GM18520 (cell line): ENCODE results near the gene MCAM.

Experiments
- ATAC-seq: cut with Tn5 transposase; IDR thresholded peaks from one replicate; pipeline ENCODE4 v1.9.1; 2021; ENCODE audit not compliant: unreplicated experiment

The MCAM gene

DNA sequence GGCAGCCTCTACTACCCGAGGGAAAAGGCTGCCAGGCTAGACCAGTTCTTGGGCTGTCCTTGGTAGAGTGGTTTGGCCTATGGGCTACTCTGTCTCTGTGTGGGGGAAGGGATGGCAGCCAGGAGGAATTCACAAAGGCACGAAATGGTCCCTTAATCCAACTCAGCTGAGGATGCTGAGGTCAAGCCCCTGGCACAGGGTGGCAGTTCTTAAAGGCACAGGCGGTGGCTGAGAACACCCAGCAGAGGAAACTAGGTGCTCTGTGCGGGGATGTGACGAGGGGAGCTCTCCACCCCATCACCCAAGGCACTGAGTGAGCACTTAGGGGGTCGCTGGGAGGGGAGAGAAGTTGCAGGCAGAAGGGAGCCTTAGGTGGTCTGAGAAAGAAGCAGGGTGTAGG, 29.7 kb upstream of the MCAM start, which contains the start of gene MFRP:
Gene MFRP (minus strand): TSS at position 101 of the 400 bp plus-strand sequence. CDS start 192 bp downstream, outside the sequence.
- ATAC-seq = no peak

DNA sequence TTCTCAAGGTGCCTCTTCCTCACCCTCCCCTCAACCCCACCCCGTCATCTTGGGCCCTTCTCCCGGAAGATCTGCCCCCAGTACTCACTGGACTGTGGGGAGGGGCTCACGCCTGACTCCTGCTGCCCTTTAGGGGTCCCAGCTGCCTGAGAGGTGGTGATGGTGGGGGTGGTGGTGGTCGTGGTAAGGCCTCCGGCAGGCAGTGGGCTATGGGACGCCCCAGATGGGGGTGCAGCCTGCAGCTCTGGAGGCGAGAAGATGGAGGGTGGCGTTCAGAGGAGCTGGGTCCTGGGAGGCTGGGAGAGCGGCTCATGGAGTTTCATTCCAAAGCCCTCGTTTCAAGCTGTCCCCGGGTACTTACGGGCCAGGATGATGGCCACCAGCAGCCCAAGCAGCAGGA, 28.8 kb upstream of the MCAM start:
- no peak for ATAC-seq

DNA sequence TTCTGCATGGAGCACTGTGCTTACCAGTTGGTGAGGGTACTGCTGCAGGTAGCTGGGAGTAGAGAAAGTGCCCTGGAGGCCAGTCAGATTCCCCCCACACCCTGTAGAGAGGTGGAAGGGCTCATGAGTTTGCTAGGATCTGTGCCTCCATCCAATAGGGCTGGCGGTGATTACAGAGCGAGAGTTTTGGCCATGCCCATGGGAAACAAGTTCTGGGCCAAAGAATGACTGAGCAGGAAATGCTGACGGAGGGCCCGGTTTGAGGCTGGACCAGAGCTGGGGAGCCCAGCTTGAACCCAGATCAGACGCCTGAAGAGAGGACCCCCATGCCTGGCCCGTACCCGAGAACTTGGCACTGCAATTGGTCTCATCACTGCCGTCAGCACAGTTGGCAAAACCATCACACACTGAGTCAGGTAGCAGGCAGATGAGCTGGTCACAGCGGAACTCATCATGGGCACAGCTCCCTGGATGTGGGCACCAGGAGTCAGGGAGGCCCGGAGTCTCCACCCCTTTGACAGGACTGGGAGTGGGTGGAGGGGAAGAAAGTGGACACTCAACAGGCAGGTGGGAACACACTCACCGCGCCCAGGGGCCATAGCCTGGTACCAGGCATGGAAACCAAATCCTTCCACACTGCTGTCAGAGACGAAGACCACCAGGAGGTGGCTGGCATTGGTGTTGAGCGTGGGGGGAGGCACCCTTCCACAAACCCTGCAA, 27.5 kb upstream of the MCAM start:
- no peak for ATAC-seq

DNA sequence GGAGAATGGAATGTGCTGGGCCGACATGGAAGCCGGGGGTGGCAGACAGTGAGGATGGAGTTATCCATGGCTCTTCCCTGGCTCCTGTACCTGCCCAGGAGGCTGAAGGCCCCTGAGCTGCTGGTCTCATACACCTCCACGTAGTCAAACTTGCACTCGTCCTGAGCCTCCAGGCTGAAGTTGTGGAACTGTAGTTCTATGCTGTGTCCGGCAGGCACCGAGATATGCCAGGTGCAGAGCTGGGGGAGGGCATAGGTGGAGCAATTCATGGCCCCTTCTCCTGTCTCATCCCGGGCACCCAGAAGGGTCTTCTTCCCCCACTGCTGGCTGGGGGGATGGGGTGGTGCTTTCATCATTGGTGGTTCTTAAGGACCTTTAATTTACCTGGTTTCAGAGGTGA, 26.8 kb upstream of the MCAM start:
- no peak for ATAC-seq

DNA sequence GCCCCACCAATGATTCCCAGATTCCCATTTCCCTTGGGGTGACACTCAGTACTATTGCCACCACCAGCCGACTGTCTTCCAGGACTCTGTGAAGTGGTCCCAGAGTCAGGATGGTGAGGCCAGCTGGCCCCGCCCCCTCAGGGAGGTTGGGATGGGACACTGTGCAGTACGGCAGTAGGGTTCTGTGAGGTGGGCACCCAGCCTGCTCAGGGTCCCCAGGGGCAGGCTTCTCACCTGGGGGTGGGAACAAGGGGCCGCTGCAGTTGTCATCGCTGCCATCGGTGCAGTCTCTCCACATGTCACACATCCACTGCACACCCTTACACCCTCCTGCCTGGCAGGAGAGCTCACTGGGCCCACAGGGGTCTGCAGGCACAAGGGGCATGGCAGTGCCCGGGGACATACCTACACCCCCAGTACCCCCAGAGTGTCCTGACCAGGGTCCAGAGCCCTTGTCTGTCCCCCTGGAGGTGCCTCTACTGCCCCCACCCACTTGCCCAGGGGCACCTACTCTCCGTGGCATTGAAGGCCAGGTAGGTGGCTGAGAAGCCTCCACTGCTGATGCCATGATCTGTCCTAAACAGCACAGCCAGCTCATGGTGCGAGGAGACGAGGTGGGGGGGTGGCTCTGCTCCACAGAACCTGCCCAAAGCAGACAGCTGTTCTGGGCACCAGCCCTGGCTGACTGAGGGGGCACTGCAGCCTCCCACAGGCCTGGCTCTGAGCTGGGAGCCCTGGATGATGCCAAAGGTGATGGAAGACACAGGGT, 25.6 kb upstream of the MCAM start:
- ATAC-seq = no peak

DNA sequence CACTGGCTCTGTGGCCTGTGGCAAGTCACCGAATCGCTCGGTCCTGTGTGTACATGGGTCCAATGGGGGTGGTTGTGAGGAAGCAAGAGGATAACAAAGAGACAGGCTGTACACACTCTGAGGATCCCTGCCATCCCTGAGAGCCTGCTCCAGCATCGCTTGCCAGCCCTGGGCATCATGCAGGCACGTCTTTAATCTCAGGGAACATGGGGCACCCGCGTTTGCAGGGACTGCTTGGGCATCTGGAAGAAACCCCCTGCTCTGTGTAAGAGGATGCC, 25.0 kb upstream of the MCAM start:
- no peak for ATAC-seq

DNA sequence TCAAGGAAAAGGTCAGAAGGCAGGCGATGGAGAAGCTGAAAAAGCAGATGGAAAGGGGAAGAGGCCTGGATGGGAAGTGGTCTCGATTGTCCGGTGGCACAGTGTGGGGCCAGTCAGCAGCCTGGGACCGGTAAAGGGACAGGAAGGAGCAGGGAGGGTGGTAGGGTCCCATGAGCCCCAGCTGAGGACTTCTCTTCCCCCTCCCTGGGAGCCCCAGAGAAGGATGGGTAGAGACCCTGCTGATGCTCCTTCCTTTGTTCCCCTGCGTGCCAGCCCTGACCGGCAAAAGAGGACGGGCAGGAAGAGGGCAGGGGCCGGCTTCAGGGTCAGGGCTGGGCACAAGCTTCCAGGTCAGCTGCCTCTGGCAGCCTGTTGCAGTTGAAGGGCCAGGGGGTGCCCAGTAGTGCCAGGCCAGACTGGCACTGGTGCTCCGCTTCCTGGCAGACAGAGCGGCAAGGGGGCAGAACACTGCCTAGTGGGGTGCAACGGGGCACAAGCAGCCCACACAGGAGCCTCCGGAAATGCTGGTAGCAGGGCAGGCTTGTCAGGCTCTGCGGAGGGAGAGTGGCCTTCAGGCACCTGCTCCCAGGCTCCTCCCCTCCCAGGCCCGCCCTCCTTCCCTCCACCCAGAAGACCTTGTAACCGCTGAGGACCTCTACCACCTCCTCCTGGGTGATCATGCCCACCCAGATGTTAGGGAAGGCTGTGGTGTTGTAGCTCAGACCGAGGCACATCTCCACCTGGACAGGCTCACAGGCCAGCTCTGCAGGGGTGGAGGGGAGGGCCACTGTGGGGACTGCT, 24.5 kb upstream of the MCAM start:
- no peak for ATAC-seq

DNA sequence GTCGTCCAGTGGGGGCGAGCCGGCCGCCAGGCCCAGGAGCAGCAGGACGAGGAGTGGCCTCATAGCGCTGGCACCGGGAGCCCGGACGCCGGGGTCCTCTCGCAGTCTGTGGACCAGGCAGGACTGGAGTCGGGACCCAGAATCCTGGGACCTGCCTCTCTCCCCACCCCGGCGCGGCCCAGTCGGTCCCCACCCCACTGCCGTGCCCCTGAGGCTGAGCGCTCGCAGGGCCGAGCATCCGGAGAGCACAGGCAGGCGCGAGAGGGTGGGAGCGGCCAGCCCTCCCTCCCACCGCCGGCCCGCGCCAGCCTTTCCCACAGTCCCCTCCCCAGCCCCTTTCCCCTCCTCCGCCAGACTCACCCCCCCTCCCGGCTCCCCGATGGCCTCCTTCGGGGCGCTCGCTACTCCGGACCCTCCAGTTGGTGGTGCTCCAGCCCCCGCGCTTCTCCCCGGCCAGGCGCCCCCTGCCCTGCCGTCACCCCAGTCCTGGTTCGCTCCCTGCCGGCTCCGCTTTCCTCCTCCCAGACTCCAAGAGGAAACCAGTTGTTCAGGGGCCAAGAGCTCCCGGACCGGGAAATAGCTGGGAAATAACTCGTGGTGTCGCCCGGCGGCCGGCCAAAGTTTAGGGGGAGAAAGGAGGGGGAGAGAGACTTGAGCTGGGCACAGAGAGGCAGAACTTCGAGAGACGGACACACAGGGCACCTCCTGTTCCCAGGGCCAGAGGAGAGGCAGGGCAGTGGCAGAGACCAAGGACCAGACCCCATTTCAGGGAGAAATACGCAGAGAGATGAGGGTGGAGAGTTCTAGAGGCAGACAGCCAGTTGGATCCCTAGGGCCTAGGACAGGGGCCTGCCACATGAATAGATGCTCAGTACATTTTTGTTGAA, 23.6 kb upstream of the MCAM start, which contains the start of gene C1QTNF5:
Gene C1QTNF5 (minus strand): TSS at position 549 of the 887 bp plus-strand sequence. CDS start 486 bp downstream, at position 63.
- no peak for ATAC-seq

DNA sequence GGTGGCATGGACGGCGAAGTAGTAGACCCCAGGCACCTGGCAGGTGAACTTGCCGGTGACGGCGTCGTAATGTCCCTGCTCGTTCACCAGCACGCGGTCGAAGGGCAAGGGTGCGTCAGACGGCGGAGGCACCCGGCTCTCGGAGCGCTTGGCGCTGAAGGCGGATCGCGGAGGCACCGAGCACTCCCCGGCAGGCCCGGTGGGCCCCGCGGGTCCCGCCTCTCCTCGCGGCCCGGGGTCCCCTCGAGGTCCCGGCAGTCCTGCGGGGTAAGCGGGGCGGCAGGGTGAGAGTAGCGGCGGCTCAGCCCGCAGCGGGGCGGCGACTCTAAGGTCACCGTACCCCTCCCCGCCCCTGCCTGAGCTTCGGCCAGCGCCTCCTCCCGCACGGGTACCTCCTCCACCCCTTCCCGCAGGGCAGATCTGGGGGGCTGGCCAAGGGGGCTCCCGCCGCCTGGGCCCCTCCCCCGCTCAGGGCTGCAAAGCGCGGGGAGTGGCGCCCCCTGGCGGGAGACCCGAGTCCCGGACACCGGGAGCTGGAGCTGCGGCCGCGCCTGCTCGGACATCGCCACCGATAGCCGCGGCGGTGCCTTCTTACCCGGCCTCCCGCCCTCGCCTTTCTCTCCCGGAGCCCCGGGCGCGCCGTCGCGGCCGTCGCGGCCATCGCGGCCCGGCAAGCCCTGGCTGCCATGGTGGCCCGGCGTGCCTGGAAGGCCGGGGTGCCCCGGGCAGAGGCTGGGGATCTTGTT, 22.8 kb upstream of the MCAM start:
- no peak for ATAC-seq

DNA sequence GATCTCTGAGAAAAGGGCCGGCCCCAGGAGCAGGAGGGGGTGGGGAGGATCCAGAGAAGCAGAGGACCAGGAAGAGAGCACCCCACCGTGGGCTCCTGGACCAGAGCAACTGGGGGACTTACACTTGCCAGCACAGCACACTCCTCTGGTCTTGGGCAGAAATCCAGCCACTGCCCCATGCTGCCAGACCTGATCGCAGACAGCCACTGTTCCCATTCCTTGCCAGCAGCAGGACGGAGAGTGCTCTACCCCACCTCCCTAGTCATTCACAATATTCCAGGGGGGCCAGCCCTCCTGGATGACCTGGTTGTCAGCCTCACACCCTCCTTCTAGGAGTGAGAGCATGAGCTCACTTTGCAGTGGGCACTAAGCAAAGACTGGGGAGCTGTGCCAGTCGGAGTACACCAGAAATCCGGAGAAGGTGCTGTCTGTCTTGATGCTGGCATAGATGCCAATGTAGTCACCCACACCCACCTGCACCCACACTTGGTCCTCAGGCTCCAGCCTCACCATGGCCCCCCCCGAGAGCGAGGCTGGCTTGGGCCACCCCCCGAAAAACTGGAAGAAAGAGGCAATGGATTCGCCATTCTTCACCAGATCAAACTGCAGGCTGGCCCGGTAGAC, 22.1 kb upstream of the MCAM start:
- ATAC-seq = no peak

DNA sequence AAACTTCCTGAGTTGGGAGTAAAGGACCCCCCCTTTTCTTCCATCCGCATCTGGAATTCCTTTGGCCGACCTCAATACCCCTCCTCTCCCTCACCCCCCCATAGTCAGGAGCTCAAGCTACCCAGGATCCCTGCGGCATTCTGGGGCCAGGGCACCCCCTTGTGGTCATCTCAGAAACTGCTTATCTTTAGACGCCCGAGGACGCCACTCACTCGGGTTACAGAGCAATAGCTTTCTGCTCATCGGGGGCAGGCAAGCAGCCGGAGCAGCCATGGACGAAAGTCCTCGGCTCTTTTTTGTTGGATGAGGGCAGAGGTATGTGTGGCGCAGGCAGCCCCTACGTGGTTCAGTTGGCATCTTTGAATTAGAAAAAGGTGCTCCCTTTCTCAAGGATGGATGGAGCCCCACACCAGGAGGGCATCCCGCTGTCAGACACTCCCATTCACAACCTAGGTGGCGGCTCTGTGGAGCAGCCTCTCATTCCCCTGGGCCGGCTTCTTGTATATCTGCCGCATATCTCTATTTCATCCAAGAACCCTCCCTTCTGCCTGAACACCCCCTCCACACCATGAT, 21.5 kb upstream of the MCAM start:
- no peak for ATAC-seq

DNA sequence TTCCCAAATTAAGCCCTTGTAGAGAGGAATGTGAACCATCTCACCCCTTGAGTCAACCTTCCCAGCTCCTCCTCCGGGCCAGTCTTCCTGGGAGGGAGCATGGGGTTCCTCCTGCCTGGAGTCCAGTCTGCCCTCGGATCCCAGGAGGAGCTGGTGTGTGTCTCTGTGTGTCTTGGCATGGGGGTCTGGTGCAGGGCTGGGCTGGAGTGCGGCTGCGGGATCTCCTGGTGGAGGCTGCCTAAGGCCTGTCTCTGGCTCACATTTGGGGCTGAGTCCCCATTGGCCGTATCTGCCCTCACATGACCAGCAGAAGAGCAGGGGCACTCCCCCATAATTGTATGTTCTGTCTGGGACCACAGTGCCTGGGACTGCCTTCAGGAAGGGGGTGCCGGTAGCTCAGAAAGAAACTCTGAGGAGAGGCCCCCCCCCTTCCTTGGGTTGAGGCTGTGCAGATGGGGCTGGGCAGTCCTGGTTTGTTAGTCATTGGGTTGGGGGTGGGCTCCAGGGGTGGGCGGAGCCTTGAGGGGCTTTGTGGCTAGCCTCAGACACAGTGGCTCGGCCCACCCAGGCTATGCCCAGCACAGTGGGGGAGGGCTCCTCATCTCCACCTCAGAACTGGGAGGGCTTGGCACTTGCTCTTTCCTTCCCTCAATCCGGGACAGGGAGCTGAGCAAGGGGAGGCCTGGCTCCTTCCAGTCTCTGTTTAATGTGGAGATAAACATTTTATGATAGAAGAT, 20.8 kb upstream of the MCAM start:
- ATAC-seq = no peak

DNA sequence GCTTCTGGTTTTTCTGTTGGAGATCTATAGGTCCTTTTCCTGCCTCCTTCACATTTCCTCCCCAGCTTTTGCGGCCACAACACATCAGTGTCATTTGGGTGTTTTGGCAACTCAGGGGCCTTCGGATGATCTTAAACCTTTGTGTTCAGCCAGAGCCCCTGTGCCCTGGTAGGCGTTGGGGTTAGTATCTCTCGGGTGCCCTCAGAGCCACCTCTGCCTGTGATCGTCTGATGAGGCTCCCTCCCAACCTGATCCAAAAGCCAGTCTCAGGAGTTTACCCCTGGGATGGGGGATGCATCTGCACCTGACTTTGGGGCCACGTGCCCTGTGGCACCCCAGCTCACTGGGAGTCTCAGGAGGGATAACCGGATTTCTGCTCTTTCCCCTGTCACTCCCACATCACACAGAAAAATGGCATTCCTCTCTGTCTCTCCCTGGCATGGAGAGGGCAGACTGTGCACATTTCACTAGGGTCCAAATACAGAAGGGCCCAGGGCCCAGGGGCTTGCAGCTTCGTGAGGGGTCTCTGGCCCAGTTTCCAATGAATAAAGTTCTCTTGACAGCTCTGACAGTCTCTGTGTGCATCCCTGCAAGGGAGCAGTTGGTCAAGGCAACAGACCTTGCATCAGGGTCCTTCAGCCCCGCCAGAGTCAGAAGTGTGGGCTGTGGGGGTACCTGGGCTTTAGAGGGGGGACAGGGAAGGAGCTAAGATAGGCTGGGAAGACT, 20.0 kb upstream of the MCAM start:
- ATAC-seq = no peak

DNA sequence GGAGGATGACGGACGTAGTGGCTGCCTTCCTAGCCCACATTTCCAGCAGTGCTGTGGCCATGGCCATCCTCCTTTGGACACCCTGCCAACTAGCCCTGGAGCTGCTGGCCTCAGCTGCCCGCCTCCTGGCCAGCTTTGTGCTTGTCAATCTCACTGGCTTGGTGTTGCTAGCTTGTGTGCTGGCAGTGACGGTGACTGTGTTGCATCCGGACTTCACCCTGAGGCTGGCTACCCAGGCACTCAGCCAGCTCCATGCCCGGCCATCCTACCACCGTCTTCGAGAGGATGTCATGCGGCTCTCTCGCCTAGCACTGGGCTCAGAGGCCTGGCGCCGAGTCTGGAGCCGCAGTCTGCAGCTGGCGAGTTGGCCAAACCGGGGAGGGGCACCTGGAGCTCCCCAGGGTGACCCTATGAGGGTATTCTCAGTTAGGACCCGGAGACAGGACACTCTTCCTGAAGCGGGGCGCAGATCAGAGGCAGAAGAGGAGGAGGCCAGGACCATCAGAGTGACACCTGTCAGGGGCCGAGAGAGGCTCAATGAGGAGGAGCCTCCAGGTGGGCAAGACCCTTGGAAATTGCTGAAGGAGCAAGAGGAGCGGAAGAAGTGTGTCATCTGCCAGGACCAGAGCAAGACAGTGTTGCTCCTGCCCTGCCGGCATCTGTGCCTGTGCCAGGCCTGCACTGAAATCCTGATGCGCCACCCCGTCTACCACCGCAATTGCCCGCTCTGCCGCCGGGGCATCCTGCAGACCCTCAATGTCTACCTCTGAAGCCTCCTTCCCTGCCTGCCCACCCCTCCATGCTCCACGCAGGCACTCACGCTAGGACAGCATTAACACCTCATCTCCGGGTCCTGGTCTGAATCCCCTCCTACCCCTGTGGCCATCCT, 19.0 kb upstream of the MCAM start:
- ATAC-seq = no peak

DNA sequence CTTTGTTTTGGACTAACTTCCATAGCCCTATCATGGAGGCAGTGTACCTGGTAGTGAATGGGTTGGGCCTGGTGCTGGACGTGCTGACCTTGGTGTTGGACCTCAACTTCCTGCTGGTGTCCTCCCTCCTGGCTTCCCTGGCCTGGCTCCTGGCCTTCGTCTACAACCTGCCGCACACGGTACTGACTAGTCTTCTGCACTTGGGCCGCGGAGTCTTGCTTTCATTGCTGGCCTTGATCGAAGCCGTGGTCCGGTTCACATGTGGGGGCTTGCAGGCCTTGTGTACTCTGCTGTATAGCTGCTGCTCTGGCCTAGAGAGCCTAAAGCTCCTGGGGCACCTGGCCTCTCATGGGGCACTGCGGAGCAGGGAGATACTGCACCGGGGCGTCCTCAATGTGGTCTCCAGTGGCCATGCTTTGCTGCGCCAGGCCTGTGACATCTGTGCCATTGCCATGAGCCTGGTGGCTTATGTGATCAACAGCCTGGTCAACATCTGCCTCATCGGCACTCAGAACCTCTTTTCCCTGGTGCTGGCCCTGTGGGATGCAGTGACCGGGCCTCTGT, 18.2 kb upstream of the MCAM start:
- ATAC-seq = no peak

DNA sequence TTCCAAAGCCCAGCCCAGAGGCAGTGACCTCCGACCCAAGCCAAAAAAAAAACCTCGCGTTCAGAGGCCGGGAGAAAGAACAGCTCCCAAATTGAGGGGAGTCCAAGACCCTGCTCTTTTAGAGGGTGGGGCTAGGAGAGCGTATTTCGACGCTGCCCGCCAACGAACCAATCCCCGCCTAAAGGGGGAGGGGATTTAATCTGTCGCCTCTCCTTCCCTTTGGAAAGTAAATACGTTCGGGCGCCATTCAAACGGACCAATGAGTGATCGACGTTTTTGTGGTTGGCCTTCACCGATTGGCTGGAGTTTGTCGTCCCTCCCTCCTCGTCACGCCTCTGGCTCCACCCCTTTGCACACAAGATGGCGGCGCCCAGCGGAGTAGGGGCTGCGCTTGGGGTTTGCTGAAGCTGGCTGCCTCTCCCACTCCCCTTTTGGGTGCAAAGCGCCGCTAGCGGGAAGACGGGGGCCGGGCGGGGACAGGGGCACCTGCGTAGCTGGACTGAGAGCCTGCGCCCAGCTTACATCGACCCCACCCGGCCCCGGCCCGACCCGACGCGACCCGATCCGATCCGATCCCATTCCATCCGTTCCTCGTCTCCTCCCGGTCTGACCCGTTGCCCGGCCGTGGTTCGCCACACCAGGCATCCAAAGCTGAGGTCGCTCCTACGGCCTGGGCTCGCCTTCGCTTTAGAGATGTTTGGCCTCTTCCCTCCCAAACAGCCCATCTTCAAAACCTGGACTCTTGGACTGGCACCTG, 17.4 kb upstream of the MCAM start, which contains the start of gene RNF26:
Gene RNF26 (plus strand): TSS at position 354 of the 757 bp plus-strand sequence. CDS start 596 bp downstream, outside the sequence.
- ATAC-seq = peak; percentile 91
